Tibial nerve (tissue), 4 donors: Measurements from ENCODE around the gene ZNF644. TPM values are rescaled to one million over a fixed set of nuclear protein-coding genes. Genes with fewer than 3 reads are reported as not detected.

Experiments
- DNase-seq, 2 donors: peaks; one replicate each; pipeline ENCODE4 v3.0.0-alpha.2; 2019; ENCODE audit warnings: low spot score in 2 of 2
- H3K27ac ChIP-seq, 4 donors: fragments of 200-600 bp; sonication (generic) in 3 of 4; one replicate each; pipeline ENCODE4 v1.5.1; 2017 to 2019; ENCODE audit warnings: mild to moderate bottlenecking in 1 of 4
- H3K27me3 ChIP-seq, 2 donors: fragments of 200-600 bp; sonication (generic) in 1 of 2; one replicate each; pipeline versions ENCODE4 v1.5.1 to v1.6.0; 2017 to 2019
- H3K36me3 ChIP-seq, 3 donors: fragments of 200-600 bp; sonication (generic); one replicate each; pipeline ENCODE4 v1.5.1; 2018 to 2019
- H3K4me1 ChIP-seq, 4 donors: fragments of 200-600 bp; sonication (generic) in 3 of 4; one replicate each; pipeline ENCODE4 v1.5.1; 2017 to 2019
- H3K4me3 ChIP-seq, 4 donors: fragments of 200-600 bp; sonication (generic) in 3 of 4; one replicate each; pipeline ENCODE4 v1.5.1; 2017 to 2019; ENCODE audit warnings: mild to moderate bottlenecking in 1 of 4, moderate library complexity in 1 of 4
- H3K9me3 ChIP-seq, 4 donors: fragments of 200-600 bp; sonication (generic) in 3 of 4; one replicate each; pipeline ENCODE4 v1.5.1; 2017 to 2019
- EP300 ChIP-seq, 2 donors: sonication (generic); formaldehyde crosslinking; IDR thresholded peaks; one replicate each; pipeline ENCODE4 v1.6.1; 2017; ENCODE audit warnings: antibody characterized with exemption in 2 of 2, mild to moderate bottlenecking in 1 of 2
- POLR2A ChIP-seq, 2 donors: fragments of 450-650 bp; IDR thresholded peaks; one replicate each; pipeline ENCODE4 v1.6.1; 2017; ENCODE audit warnings: antibody characterized with exemption in 2 of 2, mild to moderate bottlenecking in 2 of 2, moderate library complexity in 2 of 2
- WGBS, 2 donors: methylation state at CpG; one replicate each; pipeline ENCODE4 v1.1.5; 2018; 5-methylcytosine and 5-hydroxymethylcytosine counted together
- total RNA-seq, 4 donors: library from RNA; depleted of rRNA; stranded (reverse); fragments of >200 nt; gene quantifications; one replicate each; pipeline ENCODE4 v1.1.0, GENCODE V29; 2016
- TF ChIP-seq, protein P1 (sequence below), 5 experiments: fragments of 200-600 bp in 3 of 5; fragments of 450-650 bp in 2 of 5; sonication (generic) in 3 of 5; IDR thresholded peaks; one replicate each; pipeline ENCODE4 v1.5.1; 2016 to 2019; ENCODE audit warnings: antibody characterized with exemption in 5 of 5, mild to moderate bottlenecking in 3 of 5, moderate library complexity in 2 of 5

The ZNF644 gene
- total RNA-seq, 4 donors from 2014 or later = 43.3 to 97.2 (median 70.8) TPM

DNA sequence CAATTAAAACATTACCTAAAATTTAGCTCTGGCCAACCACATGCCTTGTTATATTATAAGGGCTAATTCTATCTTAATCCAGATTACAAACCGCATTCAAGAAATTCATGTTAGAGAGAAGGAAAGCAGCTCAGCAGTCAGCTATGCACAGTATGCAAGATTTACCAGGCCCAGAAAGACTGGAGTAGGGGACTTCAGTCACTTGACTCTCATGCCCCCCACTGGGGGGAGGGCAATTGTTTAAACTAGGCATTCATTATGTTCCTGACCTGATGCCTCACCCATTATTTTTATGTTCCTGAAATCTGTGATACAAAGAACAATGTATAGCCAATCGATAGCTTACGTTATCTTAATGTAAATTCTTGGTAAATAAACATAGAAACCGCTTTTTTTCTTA lies 96.9 kb downstream of the ZNF644 start:
- Histone ChIP-seq H3K36me3 (no peaks in the 10 kb centered on the region), H3K27ac (no peak overlapping the region), H3K27me3 (no peaks in the 10 kb centered on the region), H3K4me3 (no peak overlapping the region), H3K4me1 (peaks cover 0 to 63% (median 19%) of the 10 kb centered on the region in 4 donors), H3K9me3 (no peaks in the 10 kb centered on the region)
- no peak for DNase-seq
- TF ChIP-seq EP300 (IDR thresholded peaks at IDR 0.05) = no peak
- TF ChIP-seq, protein P1, sequence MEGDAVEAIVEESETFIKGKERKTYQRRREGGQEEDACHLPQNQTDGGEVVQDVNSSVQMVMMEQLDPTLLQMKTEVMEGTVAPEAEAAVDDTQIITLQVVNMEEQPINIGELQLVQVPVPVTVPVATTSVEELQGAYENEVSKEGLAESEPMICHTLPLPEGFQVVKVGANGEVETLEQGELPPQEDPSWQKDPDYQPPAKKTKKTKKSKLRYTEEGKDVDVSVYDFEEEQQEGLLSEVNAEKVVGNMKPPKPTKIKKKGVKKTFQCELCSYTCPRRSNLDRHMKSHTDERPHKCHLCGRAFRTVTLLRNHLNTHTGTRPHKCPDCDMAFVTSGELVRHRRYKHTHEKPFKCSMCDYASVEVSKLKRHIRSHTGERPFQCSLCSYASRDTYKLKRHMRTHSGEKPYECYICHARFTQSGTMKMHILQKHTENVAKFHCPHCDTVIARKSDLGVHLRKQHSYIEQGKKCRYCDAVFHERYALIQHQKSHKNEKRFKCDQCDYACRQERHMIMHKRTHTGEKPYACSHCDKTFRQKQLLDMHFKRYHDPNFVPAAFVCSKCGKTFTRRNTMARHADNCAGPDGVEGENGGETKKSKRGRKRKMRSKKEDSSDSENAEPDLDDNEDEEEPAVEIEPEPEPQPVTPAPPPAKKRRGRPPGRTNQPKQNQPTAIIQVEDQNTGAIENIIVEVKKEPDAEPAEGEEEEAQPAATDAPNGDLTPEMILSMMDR (IDR thresholded peaks at IDR 0.05) = no peak
- no peak for TF ChIP-seq POLR2A (IDR thresholded peaks at IDR 0.05)
- WGBS, 2 donors = 86 to 91% methylated on average over 4 of the region's 4 CpGs

DNA sequence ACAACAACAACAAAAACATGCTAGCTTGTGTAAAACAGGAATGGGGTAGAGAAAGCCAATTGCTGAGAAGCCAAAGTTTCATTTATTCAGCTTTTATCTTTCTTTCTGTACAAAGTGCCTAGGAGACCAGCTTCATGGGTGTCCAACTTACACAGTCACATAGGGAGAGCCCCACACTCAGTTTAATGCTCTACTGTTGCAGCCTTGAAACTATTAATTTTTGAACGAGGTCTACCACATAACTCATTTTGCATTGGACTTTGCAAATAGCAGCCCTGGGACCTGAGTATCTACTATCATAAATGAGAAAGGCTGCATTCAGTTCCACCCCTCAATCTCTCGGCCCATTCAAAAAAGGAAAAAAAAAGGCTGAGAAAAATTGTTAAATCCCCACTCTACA lies 98.8 kb downstream of the ZNF644 start:
- DNase-seq = no peak
- Histone ChIP-seq H3K27me3 (no peaks in the 10 kb centered on the region), H3K4me1 (peaks cover 0 to 76% (median 19%) of the 10 kb centered on the region in 4 donors), H3K36me3 (no peaks in the 10 kb centered on the region), H3K27ac (peak overlapping the region in 1 of 4 donors; percentile 19), H3K4me3 (no peak overlapping the region), H3K9me3 (no peaks in the 10 kb centered on the region)
- 28 to 29% methylated on average over 2 of the region's 2 CpGs for WGBS, 2 donors
- no peak for TF ChIP-seq POLR2A (IDR thresholded peaks at IDR 0.05)
- no peak for TF ChIP-seq EP300 (IDR thresholded peaks at IDR 0.05)
- TF ChIP-seq, protein P1 (IDR thresholded peaks at IDR 0.05) = no peak

DNA sequence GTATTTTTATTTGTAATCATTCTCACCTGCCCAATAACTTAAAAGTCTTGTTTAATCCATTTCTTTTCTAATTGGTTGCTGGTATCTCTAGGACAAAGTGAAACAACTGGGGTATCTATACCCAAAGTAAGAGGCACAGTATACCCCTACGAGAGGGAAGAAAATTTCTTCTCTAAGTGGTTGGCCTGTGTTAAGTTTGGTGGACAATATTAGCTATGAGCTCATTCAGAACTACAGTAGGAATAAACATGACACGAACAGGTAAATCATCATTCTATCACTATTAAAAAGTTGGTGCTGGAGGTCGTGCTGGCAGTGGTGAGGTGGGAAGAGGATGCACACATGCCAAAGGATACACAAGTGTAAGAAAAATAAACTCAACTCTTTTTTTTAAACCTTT lies 99.6 kb downstream of the ZNF644 start:
- Histone ChIP-seq H3K27ac (peak overlapping the region in 2 of 4 donors; percentile 23 to 52), H3K4me1 (peaks cover 0 to 84% (median 19%) of the 10 kb centered on the region in 4 donors)
- TF ChIP-seq POLR2A (IDR thresholded peaks at IDR 0.05) (no peak), EP300 (IDR thresholded peaks at IDR 0.05) (no peak)
- TF ChIP-seq, protein P1 (IDR thresholded peaks at IDR 0.05) = no peak

DNA sequence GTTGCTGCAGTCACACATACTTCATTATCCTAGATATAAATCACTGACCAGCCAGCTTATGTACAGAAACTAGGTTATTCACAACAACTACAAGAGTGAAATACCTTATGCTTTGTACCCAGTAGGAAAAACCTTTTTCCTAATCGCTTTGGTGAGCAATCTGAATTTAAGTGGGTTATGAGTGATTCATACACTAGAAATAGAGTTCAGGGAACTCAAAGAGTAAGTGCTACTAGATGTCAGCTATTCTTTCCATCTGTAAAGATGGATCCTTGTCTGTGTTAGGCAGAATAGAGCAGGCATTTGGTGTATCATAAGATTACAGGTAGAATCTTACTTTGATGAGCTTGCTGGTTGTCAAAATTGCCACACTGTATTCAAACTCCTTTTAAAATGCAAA lies 101.9 kb downstream of the ZNF644 start:
- no peaks in the 10 kb centered on the region for H3K27me3 ChIP-seq
- no peak overlapping the region for H3K27ac ChIP-seq
- TF ChIP-seq POLR2A (IDR thresholded peaks at IDR 0.05) (no peak), EP300 (IDR thresholded peaks at IDR 0.05) (no peak)
- TF ChIP-seq, protein P1 (IDR thresholded peaks at IDR 0.05) = no peak
- no peak for DNase-seq
- H3K4me3 ChIP-seq = no peak overlapping the region
- no peaks in the 10 kb centered on the region for H3K9me3 ChIP-seq
- 79 to 97% methylated on average over 1 of the region's 1 CpG for WGBS, 2 donors
- peaks cover 0 to 13% (median 0%) of the 10 kb centered on the region in 3 donors for H3K36me3 ChIP-seq
- peaks cover 0 to 75% (median 19%) of the 10 kb centered on the region in 4 donors for H3K4me1 ChIP-seq

More for the DNA sequence above, 99.6 kb downstream of the ZNF644 start:
- Histone ChIP-seq H3K4me3 (peak overlapping the region in 1 of 4 donors; percentile 1), H3K27me3 (no peaks in the 10 kb centered on the region), H3K9me3 (no peaks in the 10 kb centered on the region), H3K36me3 (peaks cover 0 to 5% (median 0%) of the 10 kb centered on the region in 3 donors)
- WGBS, 2 donors = 67 to 76% methylated on average over 3 of the region's 3 CpGs
- DNase-seq = no peak

DNA sequence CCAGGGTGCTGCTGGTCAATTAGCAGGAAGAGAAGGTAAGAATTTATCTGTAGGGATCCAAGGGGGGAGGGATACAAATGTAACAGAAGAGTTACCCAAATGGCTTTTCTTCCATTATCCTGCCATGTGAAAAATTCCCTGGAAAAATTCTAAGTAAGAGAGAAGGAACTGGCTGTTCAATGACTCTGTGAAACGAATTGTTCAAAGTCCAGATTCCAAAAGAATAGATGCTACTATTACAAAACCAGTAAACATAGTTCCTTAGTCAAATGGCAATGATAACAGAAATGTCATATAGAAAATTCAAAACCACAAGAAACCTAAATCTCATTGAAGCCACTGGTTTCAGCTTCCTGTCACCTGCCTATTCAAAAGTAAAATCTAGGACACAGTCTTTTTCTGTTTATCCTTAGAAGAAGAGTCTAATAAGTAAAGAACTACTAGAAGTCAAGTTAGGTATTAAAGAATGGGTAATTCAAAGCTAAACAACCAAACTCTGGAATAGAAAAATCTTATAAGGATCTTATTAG lies 102.6 kb downstream of the ZNF644 start:
- Histone ChIP-seq H3K36me3 (peaks cover 0 to 16% (median 0%) of the 10 kb centered on the region in 3 donors), H3K27me3 (no peaks in the 10 kb centered on the region), H3K4me3 (no peak overlapping the region), H3K27ac (no peak overlapping the region), H3K9me3 (no peaks in the 10 kb centered on the region), H3K4me1 (peaks cover 0 to 68% (median 17%) of the 10 kb centered on the region in 4 donors)
- WGBS, 2 donors = 59 to 68% methylated on average over 1 of the region's 1 CpG
- DNase-seq = no peak
- no peak for TF ChIP-seq POLR2A (IDR thresholded peaks at IDR 0.05)
- TF ChIP-seq, protein P1 (IDR thresholded peaks at IDR 0.05) = no peak
- no peak for TF ChIP-seq EP300 (IDR thresholded peaks at IDR 0.05)
